Measurements from ENCODE around the gene FNDC3A. TPM values are rescaled to one million over a fixed set of nuclear protein-coding genes. Genes with fewer than 3 reads are reported as not detected.
"Not testable (repeated sequence)": the region's sequence is repeated elsewhere in the genome, so short reads cannot be mapped to it uniquely, and the experiment has no call there.

FNDC3A gene
- polyA plus RNA-seq, 10 donors, result 32.3 to 49.9 (median 38.8) TPM

- no peak for DNase-seq
These were observed 150.3 kb downstream of the FNDC3A start for GRCh38 chr13:49125964-49126524.

- no peak for DNase-seq
These were observed 156.8 kb downstream of the FNDC3A start for GRCh38 chr13:49132479-49133002.

GRCh38 chr13:49134305-49134704, 158.6 kb downstream of the FNDC3A start:
- no peak for DNase-seq

- not testable (repeated sequence) for DNase-seq
These were observed 161.5 kb downstream of the FNDC3A start for GRCh38 chr13:49137138-49137643.

GRCh38 chr13:49140910-49141611, 165.3 kb downstream of the FNDC3A start:
- DNase-seq, result no peak

GRCh38 chr13:49146950-49147355, 171.2 kb downstream of the FNDC3A start:
- DNase-seq, result no peak

- DNase-seq, result no peak
These were observed 172.7 kb downstream of the FNDC3A start for GRCh38 chr13:49148405-49148804.

- DNase-seq, result not testable (repeated sequence)
These were observed 182.4 kb downstream of the FNDC3A start for GRCh38 chr13:49157955-49158584.

- not testable (repeated sequence) for DNase-seq
These were observed 187.4 kb downstream of the FNDC3A start for GRCh38 chr13:49163162-49163561.

- no peak for DNase-seq
These were observed 189.0 kb downstream of the FNDC3A start for GRCh38 chr13:49164712-49165111.

GRCh38 chr13:49165798-49166752, 190.4 kb downstream of the FNDC3A start:
- DNase-seq, result no peak

GRCh38 chr13:49171359-49171758, 195.6 kb downstream of the FNDC3A start:
- DNase-seq, result no peak

- DNase-seq, result no peak
These were observed 208.1 kb downstream of the FNDC3A start for GRCh38 chr13:49183672-49184325.

- DNase-seq, result no peak
These were observed 208.9 kb downstream of the FNDC3A start for GRCh38 chr13:49184621-49185020.

GRCh38 chr13:49185264-49185663, 209.6 kb downstream of the FNDC3A start:
- DNase-seq, result peak in 1 of 3 donors; percentile 1

GRCh38 chr13:49190901-49191300, 215.2 kb downstream of the FNDC3A start:
- DNase-seq, result no peak

GRCh38 chr13:49206641-49207040, 230.9 kb downstream of the FNDC3A start:
- no peak for DNase-seq

- DNase-seq, result no peak
These were observed 232.9 kb downstream of the FNDC3A start for GRCh38 chr13:49208619-49209018.

- no peak for DNase-seq
These were observed 234.4 kb downstream of the FNDC3A start for GRCh38 chr13:49210114-49210513.

- DNase-seq, result no peak
These were observed 235.0 kb downstream of the FNDC3A start for GRCh38 chr13:49210669-49211068.

GRCh38 chr13:49213539-49213938, 237.8 kb downstream of the FNDC3A start:
- DNase-seq, result no peak

Data from muscle of back (tissue), 11 donors.